ENCODE measurements around the gene CEP57L1. TPM values are rescaled to one million over a fixed set of nuclear protein-coding genes. Genes with fewer than 3 reads are reported as not detected.

The CEP57L1 gene
- total and polyA plus RNA-seq, 9 of the 15 experiments (the other 6 are each of a cell fraction or from before 2014, with no cell fraction given): 39.4 to 88.6 (median 61.8) TPM

DNA sequence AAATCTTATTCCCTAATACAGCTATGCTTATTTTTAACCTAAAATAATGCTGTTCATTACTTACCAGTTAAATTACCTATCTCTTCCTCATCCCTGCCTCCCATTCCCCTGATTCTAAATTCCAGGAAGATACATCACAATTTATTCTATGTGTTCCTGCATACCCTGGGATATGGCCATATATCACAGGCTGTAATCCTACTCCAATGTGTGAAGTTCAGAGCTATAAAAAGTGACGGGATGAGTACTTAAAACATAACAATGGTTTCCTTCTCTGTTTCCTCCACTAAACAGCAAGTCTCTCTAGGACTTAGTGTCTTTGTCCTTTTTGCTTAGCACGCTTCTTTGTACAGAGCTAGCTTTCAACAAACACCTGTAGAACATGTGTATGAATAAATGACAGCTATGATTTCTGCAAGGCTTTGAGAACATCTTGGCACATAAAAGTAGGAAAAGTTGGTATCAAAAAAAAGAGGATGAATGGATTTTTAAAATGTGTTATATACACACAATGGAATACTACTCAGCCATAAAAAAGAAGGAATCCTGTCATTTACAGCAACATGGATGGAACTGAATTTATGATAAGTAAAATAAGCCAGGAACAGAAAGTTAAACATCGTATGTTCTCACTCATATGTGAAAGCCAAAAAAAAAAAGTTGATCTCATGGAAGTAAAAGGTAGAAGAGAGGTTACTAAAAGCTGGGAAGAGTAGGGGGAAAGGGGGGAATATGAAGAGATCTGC is 46.5 kb upstream of the CEP57L1 start:
- FAIRE-seq (no peak), DNase-seq (ENCODE audit: extremely low read depth in 1 of 4, low spot score in 3 of 4) (no peak), ATAC-seq (no peak)
- BruUV-seq (replicated peaks): no TSS peak
- Histone ChIP-seq H3K79me2 (ENCODE audit: control insufficient read depth, insufficient read depth, low read length) (0 out of 3 replicates have a peak, but pooled peaks cover 2% of the 10 kb centered on the region), H3K36me3 (ENCODE audit: control insufficient read depth, insufficient read depth, low read length) (no peaks in the 10 kb centered on the region), H3K4me3 (no peak overlapping the region), H3K4me1 (replicated peaks in 1 of 2; ENCODE audit: control insufficient read depth in 2 of 2, insufficient read depth in 2 of 2, low read length in 2 of 2) (peaks cover 3 to 6% of the 10 kb centered on the region in 2 experiments; a peak in 3 of 5 replicates), H3K9me3 (replicated peaks; ENCODE audit: control insufficient read depth, insufficient read depth, low read depth, low read length) (no peaks in the 10 kb centered on the region), H3K27ac (ENCODE audit: extremely low read depth, low read depth, low read length) (no peak overlapping the region), H3K9ac (ENCODE audit: insufficient read depth in 1 of 2, low read depth in 2 of 2, low read length in 2 of 2) (no peak overlapping the region), H2AFZ (ENCODE audit: low read depth, low read length) (no peak overlapping the region), H4K20me1 (replicated peaks; ENCODE audit: control insufficient read depth, insufficient read depth, low read length) (peaks cover 5% of the 10 kb centered on the region; the same call in 1 of the 2 replicates), H3K9me1 (ENCODE audit: control insufficient read depth, insufficient read depth, low read length) (no peaks in the 10 kb centered on the region), H3K27me3 (ENCODE audit: control insufficient read depth in 2 of 2, insufficient read depth in 2 of 2, low read length in 2 of 2) (no peaks in the 10 kb centered on the region), H3K4me2 (ENCODE audit: insufficient read depth, low read length) (no peak overlapping the region)
- CTCF ChIA-PET (ENCODE audit: low intra/inter-chr PET ratio): no interaction called here
- POLR2A ChIA-PET: interaction anchor here (0.6 kb wide), 1 partner anchor 345 kb away, joined by 3 read pairs; no protein-coding TSS in a partner anchor
- intact Hi-C loops (cut with micrococcal nuclease) (no loop called here), in situ Hi-C loops (cut with MboI) (no loop called here)
- TF ChIP-seq RBM25 (IDR thresholded peaks at IDR 0.05; ENCODE audit: low read depth, low read length, severe bottlenecking) (peak; percentile 45), SIX5 (IDR thresholded peaks at IDR 0.05; ENCODE audit: borderline replicate concordance in 1 of 2, insufficient read depth in 1 of 2, low read depth in 1 of 2, low read length in 2 of 2) (no peak), ZNF146 (CRISPR knock-in tag; IDR thresholded peaks at IDR 0.05; ENCODE audit: unreplicated experiment) (peak; percentile 74)
- 61% methylated on average over 3 of the region's 3 CpGs for WGBS (ENCODE audit: insufficient coverage, low coverage, missing lambda C conversion rate)

DNA sequence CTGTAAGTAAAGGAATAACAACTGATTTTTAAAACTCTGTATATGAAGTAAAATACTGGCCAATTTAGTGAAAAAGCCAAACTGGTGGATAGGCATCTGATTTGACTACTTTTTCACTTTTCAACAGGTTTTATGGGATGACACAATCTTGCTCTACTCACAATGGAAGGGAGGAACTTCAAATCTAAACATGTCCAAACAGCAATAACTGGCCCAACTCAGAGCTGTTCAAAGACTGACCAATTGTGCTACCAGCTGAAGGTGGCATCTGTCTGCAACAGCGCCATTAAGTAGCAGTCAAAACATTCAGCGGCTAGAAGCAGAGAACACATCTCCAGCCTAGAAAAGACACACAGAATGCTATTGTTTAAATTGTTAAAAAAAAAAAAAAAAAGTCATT is 45.3 kb upstream of the CEP57L1 start:
- H4K20me1 ChIP-seq (replicated peaks; ENCODE audit: control insufficient read depth, insufficient read depth, low read length): peaks cover 5% of the 10 kb centered on the region; the same call in 1 of the 2 replicates
- no TSS peak for BruUV-seq (replicated peaks)
- ChIA-PET CTCF (ENCODE audit: low intra/inter-chr PET ratio) (interaction anchor here (0.7 kb wide), 1 partner anchor 966 kb away, joined by 4 read pairs; no protein-coding TSS in a partner anchor), POLR2A (no interaction called here)
- H3K79me2 ChIP-seq (ENCODE audit: control insufficient read depth, insufficient read depth, low read length): 0 out of 3 replicates have a peak, but pooled peaks cover 2% of the 10 kb centered on the region
- no peak for DNase-seq (ENCODE audit: extremely low read depth in 1 of 4, low spot score in 3 of 4)
- H3K4me1 ChIP-seq (replicated peaks in 1 of 2; ENCODE audit: control insufficient read depth in 2 of 2, insufficient read depth in 2 of 2, low read length in 2 of 2): peaks cover 3 to 6% of the 10 kb centered on the region in 2 experiments; a peak in 3 of 5 replicates
- H3K36me3 ChIP-seq (ENCODE audit: control insufficient read depth, insufficient read depth, low read length): no peaks in the 10 kb centered on the region
- no peak for ATAC-seq
- no peak overlapping the region for H3K9ac ChIP-seq (ENCODE audit: insufficient read depth in 1 of 2, low read depth in 2 of 2, low read length in 2 of 2)
- TF ChIP-seq ZBTB7A (IDR thresholded peaks at IDR 0.05; ENCODE audit: borderline replicate concordance, control insufficient read depth, low read depth, low read length) (no peak), FOXO4 (CRISPR knock-in tag; IDR thresholded peaks at IDR 0.05) (no peak), OTX1 (CRISPR knock-in tag; IDR thresholded peaks at IDR 0.05) (no peak), EGR1 (conservative IDR thresholded peaks at IDR 0.05) (no peak), STAT5A (IDR thresholded peaks at IDR 0.05; ENCODE audit: borderline replicate concordance, low read length) (no peak), ZNF583 (CRISPR knock-in tag; IDR thresholded peaks at IDR 0.05) (no peak), ATF7 (IDR thresholded peaks at IDR 0.05) (no peak), EP400 (IDR thresholded peaks at IDR 0.05) (no peak)
- H3K4me2 ChIP-seq (ENCODE audit: insufficient read depth, low read length): no peak overlapping the region
- no peak for FAIRE-seq
- intact Hi-C loops (cut with micrococcal nuclease) (no loop called here), in situ Hi-C loops (cut with MboI) (loop anchor here (25.0 kb wide), 1 partner anchor 138 kb away; no protein-coding TSS in a partner anchor)
- no peak overlapping the region for H3K4me3 ChIP-seq
- H3K27me3 ChIP-seq (ENCODE audit: control insufficient read depth in 2 of 2, insufficient read depth in 2 of 2, low read length in 2 of 2): no peaks in the 10 kb centered on the region
- no peak overlapping the region for H2AFZ ChIP-seq (ENCODE audit: low read depth, low read length)
- no peaks in the 10 kb centered on the region for H3K9me3 ChIP-seq (replicated peaks; ENCODE audit: control insufficient read depth, insufficient read depth, low read depth, low read length)
- WGBS (ENCODE audit: insufficient coverage, low coverage, missing lambda C conversion rate): 43% methylated on average over 2 of the region's 2 CpGs
- H3K9me1 ChIP-seq (ENCODE audit: control insufficient read depth, insufficient read depth, low read length): no peaks in the 10 kb centered on the region
- H3K27ac ChIP-seq (ENCODE audit: extremely low read depth, low read depth, low read length): no peak overlapping the region
